Mammary epithelial cell (primary cell): ENCODE data around the gene ZNF680.

Source experiments
- CTCF ChIP-seq, 2 donors: IDR thresholded peaks in 1 of 2; conservative IDR thresholded peaks in 1 of 2; 2 replicates each; pipeline ENCODE4 v1.5.1; 2011 to 2012; ENCODE audit warnings: inconsistent platforms in 2 of 2, low read length in 2 of 2, mild to moderate bottlenecking in 2 of 2, control low read depth in 1 of 2, low read depth in 1 of 2; ENCODE audit not compliant: insufficient read depth in 1 of 2; ENCODE audit errors: extremely low read depth in 1 of 2
- EZH2 ChIP-seq: IDR thresholded peaks from 2 replicates; pipeline ENCODE4 v1.6.1; 2012; ENCODE audit warnings: low read length, inconsistent platforms, borderline replicate concordance

GRCh38 chr7:64558781-64559180 lies 4.1 kb downstream of the ZNF680 start:
- TF ChIP-seq CTCF (conservative IDR thresholded peaks at IDR 0.05 in 1 of 2, IDR thresholded peaks at IDR 0.05 in 1 of 2; ENCODE audit: extremely low read depth in 1 of 2, insufficient read depth in 1 of 2, low read depth in 1 of 2, low read length in 2 of 2) (no peak), EZH2 (no peak)
